GM12892 (cell line): ENCODE data around the gene SAE1.

ENCODE experiments used
- POLR2A ChIP-seq: IDR thresholded peaks from 2 replicates; pipeline ENCODE4 v1.6.1; 2011; ENCODE audit warnings: low read depth, low read length, control low read depth
- POLR2AphosphoS5 ChIP-seq: IDR thresholded peaks from 2 replicates; pipeline ENCODE4 v1.6.1; 2011; ENCODE audit warnings: low read depth, low read length, control low read depth
- TAF1 ChIP-seq: IDR thresholded peaks from 2 replicates; pipeline ENCODE4 v1.6.1; 2011; ENCODE audit warnings: low read depth, mild to moderate bottlenecking, control low read depth, low read length, borderline replicate concordance

DNA sequence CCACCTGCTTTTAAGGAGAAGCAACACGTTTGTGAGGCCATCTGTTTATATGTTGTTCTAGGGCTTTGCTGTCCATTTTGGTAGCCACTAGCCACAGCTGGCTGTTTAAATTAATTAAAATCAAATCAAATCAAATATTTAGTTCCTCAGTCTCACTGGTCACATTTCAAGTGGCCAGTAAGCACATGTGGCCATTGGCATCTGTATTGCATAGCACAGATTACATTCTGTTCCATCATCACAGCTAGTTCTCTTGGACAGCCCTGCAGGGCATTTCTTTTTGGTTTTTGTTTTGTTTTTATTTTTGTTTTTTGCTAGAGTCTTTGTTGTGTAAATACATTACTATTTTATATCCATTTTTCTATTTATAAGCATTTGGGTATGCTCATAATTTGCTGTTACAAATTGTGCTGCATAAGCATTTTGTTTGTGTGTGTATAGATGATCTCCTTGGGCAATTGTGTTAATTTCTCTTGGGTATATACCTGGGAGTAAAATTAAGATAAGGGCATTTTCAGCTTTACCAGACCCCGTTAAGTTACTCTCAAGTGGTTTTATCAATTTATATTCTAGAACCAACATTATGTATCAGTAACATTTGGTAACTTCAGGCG is 31.3 kb downstream of the SAE1 start:
- TF ChIP-seq TAF1 = no peak
- no peak for TF ChIP-seq POLR2A
- TF ChIP-seq POLR2AphosphoS5 = no peak
